ENCODE data around the gene RMP24.
A peak's percentile ranks its signal among the peaks of the same experiment; 100 is the strongest.

The RMP24 gene

GRCh38 chr18:35972197-35973000 is at the start of gene RMP24:
Gene RMP24, plus strand, starts transcription at chr18:35972679.
- Histone ChIP-seq H3K36me3 (ENCODE audit: control insufficient read depth, insufficient read depth, low read length) (peaks cover 37% of the 10 kb centered on the region), H3K4me3 (ENCODE audit: low read depth, low read length) (peak within 1 kb of the TSS; percentile 96), H3K9me3 (ENCODE audit: control insufficient read depth, insufficient read depth, low read depth, low read length) (peaks cover 5% of the 10 kb centered on the region; the same call in 1 of the 2 replicates), H3K27ac (ENCODE audit: low read depth, low read length) (peak within 1 kb of the TSS; percentile 27; the same call in 1 of the 2 replicates), H3K9ac (ENCODE audit: low read length) (peak within 1 kb of the TSS; percentile 92), H3K27me3 (ENCODE audit: control insufficient read depth, insufficient read depth, low read length) (no peaks in the 10 kb centered on the region), H3K4me1 (ENCODE audit: control insufficient read depth, insufficient read depth, low read length) (peaks cover 8% of the 10 kb centered on the region)

- Histone ChIP-seq H3K27me3 (ENCODE audit: control insufficient read depth, insufficient read depth, low read length) (no peaks in the 10 kb centered on the region), H3K9ac (ENCODE audit: low read length) (no peak overlapping the region), H3K27ac (ENCODE audit: low read depth, low read length) (no peak overlapping the region), H3K4me1 (ENCODE audit: control insufficient read depth, insufficient read depth, low read length) (peaks cover 17% of the 10 kb centered on the region; the same call in 1 of the 2 replicates), H3K4me3 (ENCODE audit: low read depth, low read length) (no peak overlapping the region), H3K9me3 (ENCODE audit: control insufficient read depth, insufficient read depth, low read depth, low read length) (0 out of 2 replicates have a peak, but pooled peaks cover 2% of the 10 kb centered on the region), H3K36me3 (ENCODE audit: control insufficient read depth, insufficient read depth, low read length) (peaks cover 43% of the 10 kb centered on the region)
Measured at GRCh38 chr18:35923939-35924684, 48.4 kb upstream of the RMP24 start.

- H3K4me1 ChIP-seq (ENCODE audit: control insufficient read depth, insufficient read depth, low read length) = peaks cover 17% of the 10 kb centered on the region; the same call in 1 of the 2 replicates
- H3K4me3 ChIP-seq (ENCODE audit: low read depth, low read length) = no peak overlapping the region
- H3K27me3 ChIP-seq (ENCODE audit: control insufficient read depth, insufficient read depth, low read length) = no peaks in the 10 kb centered on the region
- H3K9ac ChIP-seq (ENCODE audit: low read length) = no peak overlapping the region
- H3K27ac ChIP-seq (ENCODE audit: low read depth, low read length) = no peak overlapping the region
- H3K9me3 ChIP-seq (ENCODE audit: control insufficient read depth, insufficient read depth, low read depth, low read length) = peaks cover 10% of the 10 kb centered on the region
- peaks cover 53% of the 10 kb centered on the region for H3K36me3 ChIP-seq (ENCODE audit: control insufficient read depth, insufficient read depth, low read length)
Measured at GRCh38 chr18:35926884-35927283, 45.6 kb upstream of the RMP24 start.

DNA sequence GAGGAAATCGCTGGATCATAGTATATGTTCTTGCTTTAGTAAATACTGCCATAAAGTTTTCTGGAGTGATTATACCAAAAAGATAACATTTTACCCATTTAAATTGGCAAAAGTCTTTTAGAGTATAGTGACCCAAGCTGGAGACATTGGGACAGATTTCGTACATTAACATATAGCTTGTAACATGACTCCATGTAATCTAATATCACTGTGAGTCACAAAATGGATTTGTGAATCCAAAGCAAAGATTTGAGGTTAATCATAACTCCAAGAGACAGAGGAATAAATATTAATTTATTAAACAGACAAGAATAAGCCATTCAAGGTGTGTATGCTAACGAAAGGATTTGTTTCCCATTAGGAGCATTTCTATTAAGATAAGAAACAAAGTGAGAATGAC is 45.0 kb upstream of the RMP24 start:
- no peak overlapping the region for H3K9ac ChIP-seq (ENCODE audit: low read length)
- peaks cover 10% of the 10 kb centered on the region for H3K9me3 ChIP-seq (ENCODE audit: control insufficient read depth, insufficient read depth, low read depth, low read length)
- H3K4me3 ChIP-seq (ENCODE audit: low read depth, low read length) = no peak overlapping the region
- no peaks in the 10 kb centered on the region for H3K27me3 ChIP-seq (ENCODE audit: control insufficient read depth, insufficient read depth, low read length)
- no peak overlapping the region for H3K27ac ChIP-seq (ENCODE audit: low read depth, low read length)
- H3K4me1 ChIP-seq (ENCODE audit: control insufficient read depth, insufficient read depth, low read length) = peaks cover 17% of the 10 kb centered on the region; the same call in 1 of the 2 replicates
- H3K36me3 ChIP-seq (ENCODE audit: control insufficient read depth, insufficient read depth, low read length) = peaks cover 49% of the 10 kb centered on the region

DNA sequence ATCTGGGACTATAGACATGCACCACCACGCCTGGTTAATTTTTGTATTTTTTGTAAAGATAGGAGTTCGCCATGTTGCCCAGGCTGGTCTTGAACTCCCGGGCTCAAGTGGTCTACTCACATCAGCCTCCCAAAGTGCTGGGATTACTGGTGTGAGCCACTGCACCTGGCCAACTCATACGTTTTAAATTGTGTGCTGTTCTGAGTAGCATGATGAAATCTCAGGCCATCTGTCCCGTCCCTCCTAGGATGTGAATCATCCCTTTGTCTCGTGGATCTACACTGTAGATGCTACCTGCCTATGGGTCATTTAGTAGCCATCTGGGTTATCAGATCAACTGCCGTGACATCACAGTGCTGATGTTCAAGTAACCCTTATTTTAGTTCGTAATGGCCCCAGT is 38.5 kb upstream of the RMP24 start:
- Histone ChIP-seq H3K4me1 (ENCODE audit: control insufficient read depth, insufficient read depth, low read length) (peaks cover 4% of the 10 kb centered on the region), H3K36me3 (ENCODE audit: control insufficient read depth, insufficient read depth, low read length) (peaks cover 59% of the 10 kb centered on the region), H3K4me3 (ENCODE audit: low read depth, low read length) (no peak overlapping the region), H3K9ac (ENCODE audit: low read length) (no peak overlapping the region), H3K27ac (ENCODE audit: low read depth, low read length) (no peak overlapping the region), H3K27me3 (ENCODE audit: control insufficient read depth, insufficient read depth, low read length) (no peaks in the 10 kb centered on the region), H3K9me3 (ENCODE audit: control insufficient read depth, insufficient read depth, low read depth, low read length) (peaks cover 8% of the 10 kb centered on the region)

DNA sequence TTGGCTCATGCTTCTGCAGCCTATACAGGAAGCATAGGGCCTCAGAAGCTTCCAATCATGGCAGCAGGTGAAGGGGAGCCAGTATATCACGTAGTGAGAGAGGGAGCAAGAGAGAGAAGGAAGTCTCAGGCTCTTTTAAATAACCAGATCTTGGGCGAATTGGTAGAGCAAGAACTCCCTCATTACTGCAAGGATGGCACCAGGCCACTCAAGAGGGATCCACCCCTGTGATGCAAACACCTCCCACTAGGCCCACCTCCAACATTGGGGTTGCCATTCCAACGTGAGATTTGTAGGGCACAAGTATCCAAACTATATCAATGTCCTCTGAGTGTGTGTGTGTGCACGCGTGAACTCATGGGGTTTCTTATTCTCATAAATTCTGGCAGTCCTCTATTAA is 37.6 kb upstream of the RMP24 start:
- Histone ChIP-seq H3K27ac (ENCODE audit: low read depth, low read length) (no peak overlapping the region), H3K36me3 (ENCODE audit: control insufficient read depth, insufficient read depth, low read length) (peaks cover 61% of the 10 kb centered on the region), H3K4me1 (ENCODE audit: control insufficient read depth, insufficient read depth, low read length) (peaks cover 13% of the 10 kb centered on the region), H3K4me3 (ENCODE audit: low read depth, low read length) (no peak overlapping the region), H3K9ac (ENCODE audit: low read length) (no peak overlapping the region), H3K9me3 (ENCODE audit: control insufficient read depth, insufficient read depth, low read depth, low read length) (peaks cover 8% of the 10 kb centered on the region), H3K27me3 (ENCODE audit: control insufficient read depth, insufficient read depth, low read length) (no peaks in the 10 kb centered on the region)

GRCh38 chr18:35935805-35936204 is 36.7 kb upstream of the RMP24 start:
- peaks cover 54% of the 10 kb centered on the region for H3K36me3 ChIP-seq (ENCODE audit: control insufficient read depth, insufficient read depth, low read length)
- H3K4me1 ChIP-seq (ENCODE audit: control insufficient read depth, insufficient read depth, low read length) = peaks cover 13% of the 10 kb centered on the region
- H3K27ac ChIP-seq (ENCODE audit: low read depth, low read length) = no peak overlapping the region
- no peak overlapping the region for H3K4me3 ChIP-seq (ENCODE audit: low read depth, low read length)
- H3K9me3 ChIP-seq (ENCODE audit: control insufficient read depth, insufficient read depth, low read depth, low read length) = peaks cover 3% of the 10 kb centered on the region; the same call in 1 of the 2 replicates
- H3K9ac ChIP-seq (ENCODE audit: low read length) = no peak overlapping the region
- no peaks in the 10 kb centered on the region for H3K27me3 ChIP-seq (ENCODE audit: control insufficient read depth, insufficient read depth, low read length)

DNA sequence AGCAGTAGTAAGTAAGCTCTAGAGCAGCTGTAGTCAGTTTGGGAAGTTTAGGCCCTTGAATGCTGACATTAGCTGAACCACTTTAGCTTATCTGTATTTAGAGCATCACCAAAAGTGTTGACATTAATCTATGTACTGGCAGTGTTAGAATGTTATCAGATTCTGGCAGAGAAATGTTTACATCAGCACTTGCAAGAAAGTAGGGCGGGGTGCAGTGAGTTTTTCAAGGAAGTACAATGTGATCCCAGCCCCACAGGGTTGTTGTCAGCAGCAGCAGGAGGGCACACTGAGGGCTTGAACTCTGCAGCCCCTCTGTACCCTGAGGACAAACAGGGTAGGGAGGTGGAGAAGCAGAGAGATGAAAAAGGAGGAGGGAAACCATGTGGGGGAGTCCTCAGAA is 35.5 kb upstream of the RMP24 start:
- Histone ChIP-seq H3K36me3 (ENCODE audit: control insufficient read depth, insufficient read depth, low read length) (peaks cover 48% of the 10 kb centered on the region), H3K9me3 (ENCODE audit: control insufficient read depth, insufficient read depth, low read depth, low read length) (no peaks in the 10 kb centered on the region), H3K27ac (ENCODE audit: low read depth, low read length) (no peak overlapping the region), H3K27me3 (ENCODE audit: control insufficient read depth, insufficient read depth, low read length) (no peaks in the 10 kb centered on the region), H3K9ac (ENCODE audit: low read length) (no peak overlapping the region), H3K4me3 (ENCODE audit: low read depth, low read length) (no peak overlapping the region), H3K4me1 (ENCODE audit: control insufficient read depth, insufficient read depth, low read length) (peaks cover 13% of the 10 kb centered on the region)

- Histone ChIP-seq H3K9ac (ENCODE audit: low read length) (no peak overlapping the region), H3K9me3 (ENCODE audit: control insufficient read depth, insufficient read depth, low read depth, low read length) (no peaks in the 10 kb centered on the region), H3K27ac (ENCODE audit: low read depth, low read length) (no peak overlapping the region), H3K4me1 (ENCODE audit: control insufficient read depth, insufficient read depth, low read length) (peaks cover 13% of the 10 kb centered on the region), H3K27me3 (ENCODE audit: control insufficient read depth, insufficient read depth, low read length) (no peaks in the 10 kb centered on the region), H3K4me3 (ENCODE audit: low read depth, low read length) (no peak overlapping the region), H3K36me3 (ENCODE audit: control insufficient read depth, insufficient read depth, low read length) (peaks cover 58% of the 10 kb centered on the region)
Measured at GRCh38 chr18:35938158-35938557, 34.3 kb upstream of the RMP24 start.

DNA sequence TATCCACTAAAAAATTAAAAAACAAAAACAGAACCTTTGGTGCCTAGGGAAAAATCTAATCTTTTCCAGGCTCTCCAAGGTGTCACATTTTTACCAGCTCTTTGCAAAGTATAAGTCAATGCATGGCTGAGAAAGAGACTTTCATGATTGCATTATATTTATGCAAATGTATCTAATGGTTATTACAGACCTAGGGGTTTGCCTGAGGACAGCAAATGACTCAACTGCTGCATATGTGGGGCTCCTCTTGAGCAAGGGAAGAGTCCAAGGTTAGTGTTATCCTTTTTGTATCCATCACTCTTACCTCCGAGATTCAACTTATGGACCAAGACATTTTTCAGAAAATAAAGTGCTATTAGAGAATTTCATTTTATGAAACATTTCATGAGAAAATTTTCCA is 33.9 kb upstream of the RMP24 start:
- H3K4me1 ChIP-seq (ENCODE audit: control insufficient read depth, insufficient read depth, low read length) = peaks cover 13% of the 10 kb centered on the region
- no peak overlapping the region for H3K9ac ChIP-seq (ENCODE audit: low read length)
- peaks cover 55% of the 10 kb centered on the region for H3K36me3 ChIP-seq (ENCODE audit: control insufficient read depth, insufficient read depth, low read length)
- H3K27ac ChIP-seq (ENCODE audit: low read depth, low read length) = no peak overlapping the region
- H3K9me3 ChIP-seq (ENCODE audit: control insufficient read depth, insufficient read depth, low read depth, low read length) = no peaks in the 10 kb centered on the region
- no peaks in the 10 kb centered on the region for H3K27me3 ChIP-seq (ENCODE audit: control insufficient read depth, insufficient read depth, low read length)
- H3K4me3 ChIP-seq (ENCODE audit: low read depth, low read length) = no peak overlapping the region

GRCh38 chr18:35939138-35939537 is 33.3 kb upstream of the RMP24 start:
- no peak overlapping the region for H3K9ac ChIP-seq (ENCODE audit: low read length)

More at GRCh38 chr18:35939138-35939537, 33.3 kb upstream of the RMP24 start:
- H3K36me3 ChIP-seq (ENCODE audit: control insufficient read depth, insufficient read depth, low read length) = peaks cover 58% of the 10 kb centered on the region
- peaks cover 13% of the 10 kb centered on the region for H3K4me1 ChIP-seq (ENCODE audit: control insufficient read depth, insufficient read depth, low read length)
- no peak overlapping the region for H3K4me3 ChIP-seq (ENCODE audit: low read depth, low read length)
- H3K9me3 ChIP-seq (ENCODE audit: control insufficient read depth, insufficient read depth, low read depth, low read length) = no peaks in the 10 kb centered on the region
- H3K27me3 ChIP-seq (ENCODE audit: control insufficient read depth, insufficient read depth, low read length) = no peaks in the 10 kb centered on the region
- no peak overlapping the region for H3K27ac ChIP-seq (ENCODE audit: low read depth, low read length)
